Trophoblast cell (in vitro differentiated cells and primary cell): Measurements from ENCODE around the gene TSEN54.

Experiments used
- DNase-seq, 2 donors: peaks; one replicate each; pipeline ENCODE4 v3.0.0-alpha.2; 2016
- H2AFZ ChIP-seq: 2 replicates; pipeline ENCODE4 v1.6.1; 2013; ENCODE audit warnings: low read length, moderate library complexity, mild to moderate bottlenecking; ENCODE audit not compliant: insufficient read depth, poor library complexity
- H2AK5ac ChIP-seq: 2 replicates; pipeline ENCODE4 v1.6.1; 2013; ENCODE audit warnings: mild to moderate bottlenecking, low read length
- H2BK120ac ChIP-seq: 2 replicates; pipeline ENCODE4 v1.6.1; 2013; ENCODE audit warnings: low read length, mild to moderate bottlenecking, moderate library complexity; ENCODE audit not compliant: insufficient read depth, poor library complexity
- H2BK12ac ChIP-seq: 2 replicates; pipeline ENCODE4 v1.6.1; 2013; ENCODE audit warnings: mild to moderate bottlenecking, low read length, moderate library complexity
- H2BK5ac ChIP-seq: 2 replicates; pipeline ENCODE4 v1.6.1; 2013; ENCODE audit warnings: low read length, low read depth, moderate library complexity, mild to moderate bottlenecking; ENCODE audit not compliant: poor library complexity
- H3K14ac ChIP-seq: 2 replicates; pipeline ENCODE4 v1.6.1; 2013; ENCODE audit warnings: mild to moderate bottlenecking, low read length
- H3K18ac ChIP-seq: 2 replicates; pipeline ENCODE4 v1.6.1; 2013; ENCODE audit warnings: mild to moderate bottlenecking, low read length
- H3K23ac ChIP-seq: 2 replicates; pipeline ENCODE4 v1.6.1; 2013; ENCODE audit warnings: low read length
- H3K27ac ChIP-seq: 2 replicates; pipeline ENCODE4 v1.5.1; 2013; ENCODE audit warnings: low read depth, mild to moderate bottlenecking, inconsistent platforms, low read length, moderate library complexity
- H3K27me3 ChIP-seq: 2 replicates; pipeline ENCODE4 v1.6.1; 2013; ENCODE audit warnings: inconsistent platforms, mild to moderate bottlenecking, low read length, moderate library complexity; ENCODE audit not compliant: insufficient read depth
- H3K36me3 ChIP-seq, 2 experiments: 1 replicate in 1 of 2; 2 replicates in 1 of 2; pipeline ENCODE4 v1.6.1; 2013; ENCODE audit warnings: low read length in 2 of 2, mild to moderate bottlenecking in 2 of 2, moderate library complexity in 1 of 2; ENCODE audit not compliant: insufficient read depth in 2 of 2, control insufficient read depth in 1 of 2
- H3K4ac ChIP-seq: 2 replicates; pipeline ENCODE4 v1.6.1; 2013; ENCODE audit warnings: low read depth, mild to moderate bottlenecking, low read length, moderate library complexity
- H3K4me1 ChIP-seq, 2 experiments: 1 replicate in 1 of 2; 2 replicates in 1 of 2; pipeline ENCODE4 v1.6.1; 2013; ENCODE audit warnings: low read length in 2 of 2, mild to moderate bottlenecking in 2 of 2, moderate library complexity in 1 of 2; ENCODE audit not compliant: insufficient read depth in 2 of 2, control insufficient read depth in 1 of 2
- H3K4me2 ChIP-seq: 2 replicates; pipeline ENCODE4 v1.6.1; 2013; ENCODE audit warnings: inconsistent platforms, mild to moderate bottlenecking, low read length, moderate library complexity
- H3K4me3 ChIP-seq: 2 replicates; pipeline ENCODE4 v1.5.1; 2013; ENCODE audit warnings: mild to moderate bottlenecking, low read depth, low read length, inconsistent platforms
- H3K79me1 ChIP-seq: one replicate; pipeline ENCODE4 v1.6.1; 2013; ENCODE audit warnings: low read length
- H3K79me2 ChIP-seq: 2 replicates; pipeline ENCODE4 v1.6.1; 2013; ENCODE audit warnings: low read length, mild to moderate bottlenecking; ENCODE audit not compliant: control insufficient read depth, insufficient read depth, poor library complexity
- H3K9ac ChIP-seq: 2 replicates; pipeline ENCODE4 v1.6.1; 2013; ENCODE audit warnings: mild to moderate bottlenecking, low read length
- H3K9me3 ChIP-seq: 2 replicates; pipeline ENCODE4 v1.6.1; 2013; ENCODE audit warnings: low read depth, mild to moderate bottlenecking, control low read depth, inconsistent platforms, low read length; ENCODE audit not compliant: insufficient read depth
- H4K12ac ChIP-seq: 2 replicates; pipeline ENCODE4 v1.6.1; 2013; ENCODE audit warnings: low read depth, mild to moderate bottlenecking, low read length, moderate library complexity
- H4K8ac ChIP-seq: 2 replicates; pipeline ENCODE4 v1.6.1; 2013; ENCODE audit warnings: low read depth, mild to moderate bottlenecking, low read length, moderate library complexity
- H4K91ac ChIP-seq: one replicate; pipeline ENCODE4 v1.6.1; 2013; ENCODE audit warnings: low read depth, mild to moderate bottlenecking, low read length, moderate library complexity
- WGBS: extraction: QIAGEN DNeasy Blood & Tissue Kit; methylation state at CpG from one replicate; pipeline ENCODE4 v1.1.7; 2013; ENCODE audit warnings: missing lambda C conversion rate; ENCODE audit not compliant: insufficient read length, insufficient coverage; ENCODE audit errors: extremely low coverage; 5-methylcytosine and 5-hydroxymethylcytosine counted together

Gene TSEN54

DNA sequence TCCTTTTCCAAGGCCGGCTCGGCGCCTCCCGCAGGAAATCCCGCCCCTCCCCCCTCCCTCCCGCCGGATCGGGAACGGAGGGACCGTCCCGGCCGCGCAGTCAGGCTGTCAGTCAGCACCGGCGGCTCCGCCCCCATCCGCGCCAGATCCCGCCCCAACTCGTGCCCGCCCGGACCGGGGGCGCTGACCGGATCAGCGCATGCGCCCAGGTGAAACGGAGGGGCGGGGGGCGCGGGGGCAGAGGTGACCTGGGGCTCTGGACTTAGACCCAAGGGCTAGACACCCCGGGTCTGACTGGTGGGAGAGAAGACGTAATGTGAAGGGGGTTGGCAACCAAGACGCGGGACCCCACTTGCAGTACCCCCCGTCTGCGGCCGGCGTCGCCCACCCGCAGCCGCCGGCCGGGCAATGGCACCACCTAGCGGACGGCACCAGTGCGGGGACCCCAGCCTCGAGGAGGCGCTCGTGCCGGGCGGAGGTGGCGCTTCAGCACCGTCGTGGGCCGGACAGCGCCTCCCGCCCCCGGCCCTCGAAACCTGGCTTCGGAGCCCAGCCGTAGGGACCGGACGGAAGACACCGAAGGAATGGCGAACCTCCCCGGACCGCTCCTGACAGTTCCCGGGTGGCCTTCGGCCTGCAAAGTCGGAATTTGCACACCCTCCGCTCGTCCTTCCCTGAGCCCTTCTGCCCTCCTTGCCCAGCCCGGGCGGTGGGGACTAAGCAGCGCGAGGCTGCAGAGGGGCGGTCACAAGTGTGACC, 653 bp upstream of the TSEN54 start, which contains the start of gene CASKIN2:
Gene CASKIN2, minus strand, starts transcription at position 42 of the 759 bp plus-strand sequence. CDS start 1,733 bp downstream, outside the sequence.
- Histone ChIP-seq H3K4me3 (peak within 1 kb of the TSS; percentile 90), H4K8ac (peak within 1 kb of the TSS; percentile 79), H3K4ac (peak within 1 kb of the TSS; percentile 66), H4K12ac (peak within 1 kb of the TSS; percentile 81), H3K79me2 (peaks cover 9% of the 10 kb centered on the region), H3K27ac (peak within 1 kb of the TSS; percentile 45), H2BK5ac (peak within 1 kb of the TSS; percentile 86), H3K4me2 (peak within 1 kb of the TSS; percentile 88), H3K79me1 (peaks cover 10% of the 10 kb centered on the region), H3K4me1 (peaks cover 14 to 18% of the 10 kb centered on the region in 2 experiments), H3K36me3 (peaks cover 7% of the 10 kb centered on the region in 2 experiments), H3K18ac (peak within 1 kb of the TSS; percentile 67), H3K27me3 (no peaks in the 10 kb centered on the region), H3K14ac (peak within 1 kb of the TSS; percentile 82), H4K91ac (peak within 1 kb of the TSS; percentile 85), H2AFZ (peak within 1 kb of the TSS; percentile 92), H2AK5ac (peak within 1 kb of the TSS; percentile 18), H3K9ac (peak within 1 kb of the TSS; percentile 89), H3K23ac (no peak within 1 kb of the TSS), H3K9me3 (no peaks in the 10 kb centered on the region), H2BK120ac (peak within 1 kb of the TSS; percentile 58), H2BK12ac (no peak within 1 kb of the TSS)
- DNase-seq = peak; percentile 80 to 86
- no CpG with 5 or more reads among the region's 78 CpGs for WGBS

DNA sequence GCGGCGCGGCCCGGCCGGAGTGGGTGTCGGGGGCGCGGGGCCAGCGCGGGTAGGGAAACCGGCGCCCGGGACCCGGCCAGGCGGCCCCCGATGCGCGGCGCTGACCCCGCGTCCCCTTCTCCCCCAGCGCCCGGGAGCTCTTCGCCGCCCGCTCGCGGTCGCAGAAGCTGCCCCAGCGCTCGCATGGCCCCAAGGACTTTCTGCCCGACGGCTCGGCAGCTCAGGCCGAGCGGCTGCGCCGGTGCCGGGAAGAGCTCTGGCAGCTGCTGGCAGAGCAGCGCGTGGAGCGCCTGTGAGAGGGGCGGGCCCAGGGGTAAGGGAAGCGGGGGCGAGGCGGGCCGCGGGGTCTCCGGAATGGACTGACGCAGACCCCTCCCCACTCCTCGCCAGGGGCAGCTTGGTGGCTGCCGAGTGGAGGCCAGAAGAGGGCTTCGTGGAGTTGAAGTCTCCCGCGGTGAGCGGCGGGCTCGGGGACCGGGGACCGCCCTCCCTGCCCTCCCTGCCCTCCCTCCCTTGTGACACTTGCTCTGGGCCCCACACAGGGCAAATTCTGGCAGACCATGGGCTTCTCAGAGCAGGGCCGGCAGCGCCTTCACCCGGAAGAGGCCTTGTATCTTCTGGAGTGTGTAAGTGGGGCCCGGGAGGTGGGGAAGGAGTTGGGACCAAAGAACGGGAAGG, 430 bp downstream of the TSEN54 start:
- peak overlapping the region; percentile 35 for H2BK5ac ChIP-seq
- WGBS = no CpG with 5 or more reads among the region's 65 CpGs
- peak overlapping the region; percentile 80 for H2AFZ ChIP-seq
- H2AK5ac ChIP-seq = no peak overlapping the region
- no peak overlapping the region for H4K12ac ChIP-seq
- peak overlapping the region; percentile 49 for H3K27ac ChIP-seq
- peaks cover 9% of the 10 kb centered on the region for H3K79me2 ChIP-seq
- no peak overlapping the region for H3K4ac ChIP-seq
- no peak overlapping the region for H2BK12ac ChIP-seq
- H3K23ac ChIP-seq = no peak overlapping the region
- peak overlapping the region; percentile 34 for H3K14ac ChIP-seq
- no peak overlapping the region for H2BK120ac ChIP-seq
- peaks cover 14 to 18% of the 10 kb centered on the region in 2 experiments for H3K4me1 ChIP-seq
- H3K9ac ChIP-seq = peak overlapping the region; percentile 72
- no peak overlapping the region for H4K8ac ChIP-seq
- H3K9me3 ChIP-seq = no peaks in the 10 kb centered on the region
- peaks cover 6 to 12% of the 10 kb centered on the region in 2 experiments for H3K36me3 ChIP-seq
- no peak overlapping the region for H4K91ac ChIP-seq
- no peaks in the 10 kb centered on the region for H3K27me3 ChIP-seq
- DNase-seq = peak in 1 of 2 donors; percentile 42
- H3K4me3 ChIP-seq = peak overlapping the region; percentile 90
- peak overlapping the region; percentile 79 for H3K4me2 ChIP-seq
- peaks cover 10% of the 10 kb centered on the region for H3K79me1 ChIP-seq
- peak overlapping the region; percentile 66 for H3K18ac ChIP-seq

DNA sequence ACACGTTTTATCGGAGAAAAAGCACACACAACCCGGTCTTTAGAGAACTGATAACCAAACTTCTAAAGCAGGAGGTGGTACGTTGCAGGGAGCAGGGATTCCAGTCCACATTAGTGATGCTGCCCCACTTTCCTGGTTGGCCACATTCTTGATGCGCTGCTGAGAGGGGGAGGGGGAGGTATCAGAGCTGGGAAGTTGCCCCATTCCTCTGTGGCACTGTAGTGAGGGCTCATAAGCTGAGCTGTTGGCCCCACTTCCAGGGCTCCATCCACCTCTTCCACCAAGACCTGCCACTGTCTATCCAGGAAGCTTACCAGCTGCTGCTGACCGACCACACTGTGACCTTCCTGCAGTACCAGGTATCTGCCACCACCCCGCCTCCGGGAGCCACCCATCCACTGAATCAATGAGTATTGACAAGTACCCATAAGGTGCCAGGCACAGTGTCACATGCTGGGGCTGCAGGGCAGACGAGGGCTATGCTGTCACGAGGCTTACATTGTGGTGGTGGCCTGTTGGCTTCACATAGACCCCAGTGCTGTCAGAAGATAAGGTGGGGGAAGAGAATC, 1.1 kb downstream of the TSEN54 start:
- Histone ChIP-seq H3K4me2 (peak overlapping the region; percentile 79), H2AFZ (no peak overlapping the region), H2BK120ac (no peak overlapping the region), H3K79me2 (peaks cover 9% of the 10 kb centered on the region), H3K4me3 (peak overlapping the region; percentile 90), H3K4ac (no peak overlapping the region), H3K36me3 (peaks cover 8 to 17% of the 10 kb centered on the region in 2 experiments), H3K4me1 (peaks cover 14 to 18% of the 10 kb centered on the region in 2 experiments), H4K12ac (no peak overlapping the region), H2BK5ac (no peak overlapping the region), H3K23ac (no peak overlapping the region), H3K9ac (peak overlapping the region; percentile 48), H3K14ac (no peak overlapping the region), H3K9me3 (no peaks in the 10 kb centered on the region), H3K27me3 (no peaks in the 10 kb centered on the region), H3K79me1 (peaks cover 10% of the 10 kb centered on the region), H3K18ac (no peak overlapping the region), H2AK5ac (no peak overlapping the region), H2BK12ac (no peak overlapping the region), H4K8ac (no peak overlapping the region), H3K27ac (no peak overlapping the region), H4K91ac (no peak overlapping the region)
- DNase-seq = no peak
- no CpG with 5 or more reads among the region's 10 CpGs for WGBS

DNA sequence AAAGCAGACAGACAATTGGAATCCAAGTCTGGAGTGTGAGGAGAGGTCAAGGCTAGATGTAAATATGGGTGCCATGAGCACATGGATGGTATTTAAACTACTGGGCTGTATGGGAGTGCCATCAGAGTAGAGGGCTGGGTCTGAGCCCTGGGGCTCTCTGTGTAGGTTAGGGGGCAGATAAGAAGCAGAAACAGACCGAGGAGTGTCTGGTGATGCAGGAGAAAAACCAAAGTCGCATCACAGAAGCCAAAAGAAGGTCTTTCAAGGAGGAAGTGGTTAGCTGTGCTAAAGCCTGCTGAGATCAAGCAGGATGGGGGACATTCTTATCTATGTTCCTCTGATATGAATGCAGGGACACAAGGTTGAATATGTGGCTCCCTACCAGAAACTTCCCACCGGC, 1.9 kb downstream of the TSEN54 start:
- no peak overlapping the region for H3K4ac ChIP-seq
- H3K27me3 ChIP-seq = no peaks in the 10 kb centered on the region
- no peak for DNase-seq
- H2BK12ac ChIP-seq = no peak overlapping the region
- WGBS = no CpG with 5 or more reads among the region's 3 CpGs
- H2AFZ ChIP-seq = no peak overlapping the region
- H2BK120ac ChIP-seq = no peak overlapping the region
- no peak overlapping the region for H2AK5ac ChIP-seq
- H3K14ac ChIP-seq = no peak overlapping the region
- no peak overlapping the region for H4K8ac ChIP-seq
- H4K12ac ChIP-seq = no peak overlapping the region
- H4K91ac ChIP-seq = no peak overlapping the region
- no peak overlapping the region for H3K4me3 ChIP-seq
- no peaks in the 10 kb centered on the region for H3K9me3 ChIP-seq
- no peak overlapping the region for H3K27ac ChIP-seq
- H2BK5ac ChIP-seq = no peak overlapping the region
- H3K79me1 ChIP-seq = peaks cover 10% of the 10 kb centered on the region
- H3K36me3 ChIP-seq = peaks cover 8 to 17% of the 10 kb centered on the region in 2 experiments
- H3K18ac ChIP-seq = no peak overlapping the region
- peaks cover 14 to 18% of the 10 kb centered on the region in 2 experiments for H3K4me1 ChIP-seq
- H3K4me2 ChIP-seq = no peak overlapping the region
- no peak overlapping the region for H3K9ac ChIP-seq
- H3K23ac ChIP-seq = no peak overlapping the region
- H3K79me2 ChIP-seq = peaks cover 9% of the 10 kb centered on the region
